Activated CD4-positive, CD25-positive, alpha-beta regulatory T cell (primary cell): ENCODE data around the gene HOXC10.

ENCODE experiments used
- DNase-seq, 4 experiments: peaks; one replicate each; lab custom pipeline; 2025; lab: John Stamatoyannopoulos, UW

The HOXC10 gene

DNA sequence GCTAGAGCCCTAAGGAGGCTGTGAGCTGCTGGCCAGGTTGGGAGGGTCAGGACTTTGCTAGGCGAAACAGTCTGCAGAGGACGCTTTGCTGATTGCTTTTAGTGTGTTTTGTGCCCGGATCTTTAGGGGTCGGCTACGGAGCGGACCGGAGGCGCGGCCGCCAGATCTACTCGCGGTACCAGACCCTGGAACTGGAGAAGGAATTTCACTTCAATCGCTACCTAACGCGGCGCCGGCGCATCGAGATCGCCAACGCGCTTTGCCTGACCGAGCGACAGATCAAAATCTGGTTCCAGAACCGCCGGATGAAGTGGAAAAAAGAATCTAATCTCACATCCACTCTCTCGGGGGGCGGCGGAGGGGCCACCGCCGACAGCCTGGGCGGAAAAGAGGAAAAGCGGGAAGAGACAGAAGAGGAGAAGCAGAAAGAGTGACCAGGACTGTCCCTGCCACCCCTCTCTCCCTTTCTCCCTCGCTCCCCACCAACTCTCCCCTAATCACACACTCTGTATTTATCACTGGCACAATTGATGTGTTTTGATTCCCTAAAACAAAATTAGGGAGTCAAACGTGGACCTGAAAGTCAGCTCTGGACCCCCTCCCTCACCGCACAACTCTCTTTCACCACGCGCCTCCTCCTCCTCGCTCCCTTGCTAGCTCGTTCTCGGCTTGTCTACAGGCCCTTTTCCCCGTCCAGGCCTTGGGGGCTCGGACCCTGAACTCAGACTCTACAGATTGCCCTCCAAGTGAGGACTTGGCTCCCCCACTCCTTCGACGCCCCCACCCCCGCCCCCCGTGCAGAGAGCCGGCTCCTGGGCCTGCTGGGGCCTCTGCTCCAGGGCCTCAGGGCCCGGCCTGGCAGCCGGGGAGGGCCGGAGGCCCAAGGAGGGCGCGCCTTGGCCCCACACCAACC lies 44.8 kb downstream of the HOXC10 start:
- DNase-seq = no peak

DNA sequence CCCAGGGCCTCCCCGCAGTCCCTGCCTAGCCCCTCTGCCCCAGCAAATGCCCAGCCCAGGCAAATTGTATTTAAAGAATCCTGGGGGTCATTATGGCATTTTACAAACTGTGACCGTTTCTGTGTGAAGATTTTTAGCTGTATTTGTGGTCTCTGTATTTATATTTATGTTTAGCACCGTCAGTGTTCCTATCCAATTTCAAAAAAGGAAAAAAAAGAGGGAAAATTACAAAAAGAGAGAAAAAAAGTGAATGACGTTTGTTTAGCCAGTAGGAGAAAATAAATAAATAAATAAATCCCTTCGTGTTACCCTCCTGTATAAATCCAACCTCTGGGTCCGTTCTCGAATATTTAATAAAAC lies 45.5 kb downstream of the HOXC10 start:
- DNase-seq = no peak

DNA sequence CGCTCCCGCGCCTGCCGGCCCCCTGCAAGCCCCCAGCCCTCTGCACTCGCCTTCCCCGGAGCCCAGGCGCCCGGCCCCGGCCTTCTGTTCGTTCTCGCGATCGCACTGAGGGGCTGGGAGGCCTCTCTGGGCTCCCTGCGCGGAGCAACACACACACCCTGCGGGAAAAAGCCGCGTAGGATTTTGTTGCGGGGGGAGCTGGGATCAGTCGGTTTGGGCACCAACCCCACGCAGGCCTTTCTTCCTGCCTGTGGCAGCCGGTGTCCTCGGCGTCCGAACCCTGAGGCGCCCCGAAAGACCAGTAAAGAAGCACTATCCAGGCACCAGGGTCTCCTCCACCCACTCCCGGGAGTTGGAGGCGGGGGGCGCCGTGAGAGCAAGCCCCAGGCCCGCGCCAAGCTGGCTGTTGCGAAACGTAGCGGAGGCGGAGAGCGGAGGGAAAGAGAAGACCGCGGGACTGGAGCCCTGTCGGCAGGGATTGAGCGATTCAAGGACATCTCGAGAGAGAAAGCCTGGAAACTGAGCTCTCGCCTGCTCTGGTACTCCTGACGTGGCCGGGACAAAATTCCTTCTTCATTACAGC lies 46.0 kb downstream of the HOXC10 start:
- no peak for DNase-seq

DNA sequence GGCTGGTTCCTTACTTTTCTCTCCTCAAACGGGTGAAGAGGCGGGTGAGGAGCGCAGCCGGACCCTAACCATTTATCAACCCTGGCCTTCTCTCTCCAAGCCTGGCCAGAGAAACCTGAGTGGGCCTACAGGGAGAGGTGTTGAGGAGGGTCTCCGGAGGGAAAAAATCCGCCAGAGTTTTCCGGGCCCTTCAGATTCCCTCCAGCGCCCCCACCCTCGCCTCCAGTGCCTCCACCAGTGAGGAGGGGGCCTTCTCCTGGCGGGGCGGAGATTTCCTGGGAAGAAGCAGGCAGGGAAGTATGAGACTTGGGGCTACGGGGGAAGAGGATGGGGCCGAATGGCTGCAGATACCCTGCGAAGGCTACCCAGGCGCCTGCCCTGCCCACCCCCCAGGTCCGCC lies 46.5 kb downstream of the HOXC10 start:
- DNase-seq = no peak

DNA sequence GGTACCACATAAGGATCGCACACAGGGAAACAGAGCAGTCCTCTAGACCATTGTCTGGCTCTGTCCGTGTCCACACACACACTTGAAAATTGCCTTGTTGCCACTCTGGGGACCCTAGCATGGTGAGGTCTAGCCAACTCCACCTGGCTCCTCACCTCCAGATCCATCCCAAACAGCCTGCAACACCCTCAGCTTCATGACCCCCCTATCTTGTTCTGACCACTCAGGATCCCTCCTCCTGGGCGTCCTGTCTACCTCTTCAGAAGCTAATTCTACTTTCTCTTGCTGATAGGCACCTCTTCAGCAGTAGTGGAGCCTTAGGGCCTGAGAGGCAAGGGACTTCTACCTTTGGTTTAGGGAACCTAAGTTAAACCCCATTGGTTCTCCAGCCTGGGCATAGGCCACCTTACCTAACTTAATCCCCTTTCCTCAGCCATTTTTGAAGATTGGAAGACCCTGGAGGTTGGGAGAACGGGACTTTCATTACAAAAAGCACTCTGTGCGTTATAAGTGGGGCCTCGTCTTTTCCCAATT lies 47.2 kb downstream of the HOXC10 start:
- no peak for DNase-seq

DNA sequence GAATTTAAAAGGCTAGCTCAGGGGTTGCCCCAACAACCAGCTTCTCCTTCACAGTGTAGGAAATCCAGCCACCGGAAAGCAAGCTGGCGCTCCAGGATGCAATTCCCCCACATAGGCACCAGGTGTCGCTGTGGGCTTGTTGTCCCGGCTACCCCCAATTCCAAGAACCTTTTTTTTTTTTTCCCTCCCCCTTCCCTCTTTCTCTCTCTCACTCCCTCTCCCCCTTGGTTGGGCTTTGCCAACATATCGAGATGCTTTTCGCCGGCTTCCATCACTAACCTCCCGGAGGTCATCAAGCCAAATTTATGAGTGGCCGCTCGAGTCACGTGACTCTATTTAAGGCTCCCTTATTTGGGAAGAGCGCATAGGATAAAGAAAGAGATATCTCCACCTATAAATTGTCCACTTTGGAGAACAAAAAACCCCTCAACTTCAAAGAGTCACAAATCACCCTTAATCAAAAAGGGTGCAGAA lies 47.7 kb downstream of the HOXC10 start, which contains the start of gene HOXC5:
Gene HOXC5, plus strand, starts transcription at position 424 of the 474 bp plus-strand sequence. CDS start 73 bp downstream, outside the sequence.
- DNase-seq = peak; percentile 9 to 49 (median 15)

DNA sequence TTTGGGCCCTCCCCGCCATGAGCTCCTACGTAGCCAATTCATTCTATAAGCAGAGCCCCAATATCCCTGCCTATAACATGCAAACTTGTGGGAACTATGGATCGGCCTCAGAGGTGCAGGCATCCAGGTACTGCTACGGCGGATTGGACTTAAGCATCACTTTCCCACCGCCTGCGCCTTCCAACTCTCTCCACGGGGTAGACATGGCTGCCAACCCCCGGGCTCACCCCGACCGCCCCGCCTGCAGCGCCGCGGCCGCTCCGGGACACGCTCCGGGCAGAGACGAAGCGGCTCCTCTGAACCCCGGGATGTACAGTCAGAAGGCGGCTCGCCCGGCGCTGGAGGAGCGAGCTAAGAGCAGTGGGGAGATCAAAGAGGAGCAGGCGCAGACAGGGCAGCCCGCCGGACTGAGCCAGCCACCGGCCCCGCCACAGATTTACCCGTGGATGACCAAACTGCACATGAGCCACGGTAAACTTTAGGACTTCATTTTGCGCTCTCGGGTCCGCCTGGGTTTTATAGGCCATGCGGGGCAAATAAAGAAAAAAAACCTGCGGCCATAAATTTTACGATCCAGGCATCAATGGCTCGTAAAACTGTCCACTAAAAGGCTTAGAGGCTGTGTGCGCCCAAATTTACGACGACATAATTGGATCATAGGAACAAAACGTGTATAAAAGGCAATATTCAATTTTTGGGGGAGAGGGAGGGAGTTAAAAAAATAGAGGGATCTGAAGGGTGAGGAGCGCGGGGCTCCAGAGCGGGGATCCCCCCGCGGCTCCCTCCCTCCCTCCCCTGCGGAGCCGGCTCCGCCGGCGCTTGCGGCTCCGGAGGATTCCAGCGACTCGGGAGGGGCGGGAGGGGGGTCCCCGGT lies 48.4 kb downstream of the HOXC10 start:
- DNase-seq = no peak

DNA sequence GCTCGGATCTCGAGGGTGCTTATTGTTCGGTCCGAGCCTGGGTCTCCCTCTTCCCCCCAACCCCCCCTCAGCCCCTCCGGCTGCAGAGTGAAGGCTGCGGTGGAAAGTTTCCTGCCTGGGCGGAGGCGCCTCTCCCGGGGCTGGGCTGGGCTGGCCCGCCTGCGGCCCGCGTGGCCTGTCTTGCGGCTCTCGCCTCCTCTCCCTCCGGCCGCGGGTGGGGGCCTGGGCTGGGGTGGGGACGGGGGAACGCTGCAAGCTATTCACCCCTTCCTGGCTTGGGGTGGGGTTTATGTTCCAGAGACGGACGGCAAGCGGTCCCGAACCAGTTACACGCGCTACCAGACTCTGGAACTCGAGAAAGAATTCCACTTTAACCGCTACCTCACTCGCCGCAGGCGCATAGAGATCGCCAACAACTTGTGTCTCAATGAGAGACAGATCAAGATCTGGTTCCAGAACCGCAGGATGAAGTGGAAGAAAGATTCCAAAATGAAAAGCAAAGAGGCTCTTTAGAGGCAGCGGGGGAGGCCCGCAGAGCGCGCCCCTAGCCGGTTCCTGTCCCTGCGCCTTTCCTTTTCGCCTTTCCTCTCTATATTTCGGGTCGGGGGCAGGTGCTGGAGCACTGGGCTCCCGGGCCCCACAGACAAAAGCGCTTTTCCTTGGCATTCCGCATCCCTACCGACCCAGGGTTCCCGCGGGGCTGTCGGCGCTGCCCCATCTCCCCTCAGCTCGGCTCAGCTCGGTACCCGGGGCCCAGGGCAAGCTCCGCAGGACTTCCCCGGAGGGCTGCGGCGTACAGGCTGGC lies 49.2 kb downstream of the HOXC10 start:
- DNase-seq = no peak

DNA sequence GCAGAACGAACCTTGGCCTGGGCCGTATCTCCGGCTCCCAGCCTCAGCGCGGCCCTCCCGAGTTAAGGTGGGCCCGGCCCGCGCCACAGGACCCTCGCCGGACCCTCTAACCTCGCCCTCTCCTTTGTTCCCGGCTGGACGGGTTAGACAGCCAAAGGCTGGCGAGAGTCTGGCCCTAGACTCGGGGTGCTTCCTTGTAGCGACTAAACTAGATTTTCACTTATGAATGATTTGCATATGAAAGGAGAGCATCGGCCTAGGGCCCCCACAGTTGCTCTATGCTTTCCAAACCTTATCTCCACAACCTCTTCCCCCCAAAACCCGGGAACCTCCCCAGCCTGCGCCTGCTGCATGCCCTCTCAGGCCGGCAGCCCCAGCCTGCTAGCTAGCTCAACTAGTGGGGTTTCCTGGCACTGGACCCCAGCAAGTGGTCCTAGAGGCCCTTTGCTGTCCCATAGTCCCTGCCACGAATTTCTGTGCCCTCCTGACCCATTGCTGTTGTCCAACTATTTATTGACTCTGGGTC lies 49.9 kb downstream of the HOXC10 start:
- no peak for DNase-seq

DNA sequence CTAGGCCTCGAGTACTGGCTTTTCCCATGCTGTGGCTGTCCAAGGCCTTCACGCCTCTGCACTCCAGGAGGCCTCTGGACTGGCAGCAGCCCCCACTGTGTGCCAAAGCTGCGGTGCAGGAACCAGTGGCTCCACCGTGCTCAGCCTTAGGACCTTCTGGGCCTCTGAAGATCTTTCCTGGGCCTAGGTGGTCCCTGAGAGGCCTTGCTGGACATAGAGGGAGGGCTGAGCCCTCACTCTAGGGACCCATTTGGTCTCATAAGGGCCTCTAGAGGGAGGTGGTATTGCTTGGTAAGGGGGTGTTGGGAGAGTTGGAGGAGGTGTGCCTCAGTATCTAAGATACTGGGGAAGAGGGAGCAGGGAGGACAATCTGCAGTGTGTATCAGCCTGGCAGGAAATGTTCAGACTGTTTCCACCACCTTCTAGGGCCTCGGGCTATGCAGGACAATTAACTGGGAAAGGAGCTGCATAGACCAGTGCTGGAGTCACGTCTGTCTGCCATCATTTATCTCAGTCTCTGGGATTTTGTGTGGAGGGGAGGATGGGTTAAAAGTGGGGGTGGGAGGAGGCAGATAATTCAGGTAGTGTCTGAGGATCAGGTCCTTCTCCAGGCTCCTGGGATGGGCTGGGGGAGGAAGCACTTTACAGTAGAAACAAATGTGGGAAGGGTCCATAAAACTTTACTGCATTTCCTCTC lies 50.8 kb downstream of the HOXC10 start:
- DNase-seq = no peak

DNA sequence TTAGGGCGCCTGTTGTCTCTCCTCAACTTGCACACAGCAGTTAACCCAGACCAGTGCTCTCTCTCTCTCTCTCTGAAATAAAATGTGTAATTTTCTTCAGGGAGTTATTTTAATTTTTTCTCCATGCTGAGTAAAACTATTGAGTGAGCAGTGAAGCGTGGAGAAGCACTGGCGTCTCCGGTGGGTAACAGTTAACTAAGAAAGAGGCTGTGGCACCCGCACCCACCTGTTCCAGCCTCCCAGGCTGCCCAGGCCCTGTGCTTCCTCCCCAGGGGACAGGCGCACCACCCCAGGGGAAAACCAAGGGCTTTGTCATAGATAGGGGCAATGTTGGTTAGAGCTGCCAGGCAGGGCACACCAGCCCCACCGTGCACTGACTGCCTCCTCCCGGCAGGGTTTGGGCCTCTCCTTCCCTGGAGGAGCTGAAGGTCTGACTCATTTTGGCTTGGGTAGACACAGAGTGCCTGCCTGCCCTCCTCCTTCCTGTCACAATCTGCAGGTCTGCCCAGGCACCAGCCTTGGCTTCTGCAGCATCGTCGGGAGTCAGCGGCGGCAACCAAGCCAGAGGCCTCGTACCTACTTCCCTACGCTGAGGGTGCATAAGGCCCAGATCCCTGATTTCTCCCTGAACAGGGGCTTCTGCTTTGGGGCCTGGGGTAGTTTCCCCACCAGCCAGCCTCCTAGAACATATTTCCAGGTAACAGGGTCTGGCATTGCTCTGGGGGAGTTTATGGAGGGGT lies 51.8 kb downstream of the HOXC10 start:
- DNase-seq = no peak

DNA sequence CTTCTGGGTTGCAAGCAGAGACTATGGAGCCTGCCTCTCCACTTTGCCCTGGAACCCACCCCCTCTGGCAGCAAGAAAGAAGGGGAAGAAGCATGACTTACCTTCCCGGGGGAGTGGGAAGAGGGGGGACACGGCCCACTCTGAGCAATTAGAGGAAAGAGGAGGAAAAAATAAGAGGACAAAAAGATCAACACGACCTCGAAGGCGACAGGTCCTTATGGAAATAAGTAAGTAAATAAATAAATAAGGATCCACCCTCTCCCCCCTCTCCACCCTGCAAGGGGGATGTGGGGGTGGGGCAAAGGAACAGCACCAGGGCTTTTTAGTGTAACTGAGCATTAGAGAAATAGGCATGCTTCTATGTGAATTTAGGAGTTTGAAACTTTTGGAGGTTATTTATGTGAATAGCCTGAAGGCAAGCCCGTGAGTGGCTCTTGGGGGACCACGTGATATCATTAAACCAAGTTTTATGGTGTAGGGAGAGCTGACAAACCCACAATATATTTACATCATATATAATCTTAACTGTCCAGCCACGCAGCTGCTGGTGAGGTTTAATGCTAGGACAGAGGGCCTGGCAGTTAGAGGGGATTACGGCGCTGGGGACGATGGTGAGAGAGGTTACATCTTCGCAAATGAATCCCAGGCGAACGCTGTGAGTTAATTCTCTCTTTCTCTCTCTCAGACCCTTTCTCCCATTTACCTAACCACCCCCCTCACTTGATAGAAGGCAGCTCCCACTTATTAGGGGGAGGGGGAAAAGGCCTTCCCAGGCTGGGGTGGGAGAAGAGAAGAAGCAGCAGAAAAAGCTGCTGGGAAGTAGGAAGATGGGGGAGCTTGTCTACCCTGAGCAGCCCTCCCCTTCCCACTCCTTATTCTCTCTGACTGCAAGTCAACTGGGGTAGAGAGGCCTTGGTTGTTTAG lies 52.7 kb downstream of the HOXC10 start:
- no peak for DNase-seq

DNA sequence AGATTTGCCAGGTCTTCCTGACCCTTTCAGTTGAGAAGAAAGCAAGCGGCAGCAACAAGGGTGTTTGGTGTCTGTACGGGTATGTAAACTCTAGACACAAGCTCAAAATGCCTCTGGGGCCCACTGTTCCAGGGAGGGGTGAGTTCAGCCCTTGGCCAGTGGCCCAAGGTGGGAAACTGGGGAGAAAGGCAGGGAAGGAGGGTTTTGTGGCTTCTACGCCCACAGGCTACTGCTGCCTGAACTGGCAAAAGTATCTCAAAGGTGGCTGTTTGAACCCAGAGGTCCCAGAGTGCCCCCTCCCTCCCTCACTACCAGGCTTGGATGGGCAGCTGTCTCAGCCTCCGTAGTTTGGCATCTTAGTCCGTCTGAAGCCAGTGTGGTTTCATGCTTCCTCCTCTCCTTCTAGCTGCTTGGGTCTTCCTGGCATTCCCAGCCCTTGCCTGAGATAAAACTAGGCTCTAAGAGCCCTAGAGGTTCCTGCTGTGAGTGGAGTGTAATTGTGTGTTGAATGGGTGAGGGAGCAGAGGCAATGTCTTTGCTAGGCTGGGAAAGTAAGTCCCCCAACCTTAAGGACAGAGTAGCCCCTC lies 53.4 kb downstream of the HOXC10 start:
- DNase-seq = no peak

DNA sequence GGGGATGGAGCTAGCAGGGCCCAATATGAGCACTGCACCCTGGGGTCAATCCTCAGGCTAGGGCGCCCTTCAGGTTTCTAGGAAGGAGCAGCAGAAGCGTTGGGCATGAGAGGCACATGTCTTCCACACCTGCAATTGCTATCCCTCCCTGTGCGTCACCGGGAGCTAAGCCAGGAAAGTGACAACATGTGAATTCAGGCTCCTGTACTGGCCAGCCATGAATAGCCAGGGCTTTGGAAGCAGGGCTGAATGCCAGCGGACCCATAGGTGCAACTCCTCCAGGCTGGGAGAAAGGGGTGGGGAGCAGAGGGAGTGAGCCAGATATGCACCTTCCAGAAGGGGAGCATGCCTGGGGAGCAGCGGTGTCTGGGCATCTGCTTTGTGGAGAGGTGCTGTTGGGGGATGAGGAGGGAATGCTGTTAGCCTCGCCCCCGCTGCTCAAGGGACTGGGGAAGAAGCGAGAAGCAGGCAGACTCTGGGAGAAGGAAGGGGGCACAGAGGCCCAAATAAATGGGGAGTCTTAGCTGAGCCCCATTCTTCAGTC lies 54.0 kb downstream of the HOXC10 start:
- DNase-seq = no peak

DNA sequence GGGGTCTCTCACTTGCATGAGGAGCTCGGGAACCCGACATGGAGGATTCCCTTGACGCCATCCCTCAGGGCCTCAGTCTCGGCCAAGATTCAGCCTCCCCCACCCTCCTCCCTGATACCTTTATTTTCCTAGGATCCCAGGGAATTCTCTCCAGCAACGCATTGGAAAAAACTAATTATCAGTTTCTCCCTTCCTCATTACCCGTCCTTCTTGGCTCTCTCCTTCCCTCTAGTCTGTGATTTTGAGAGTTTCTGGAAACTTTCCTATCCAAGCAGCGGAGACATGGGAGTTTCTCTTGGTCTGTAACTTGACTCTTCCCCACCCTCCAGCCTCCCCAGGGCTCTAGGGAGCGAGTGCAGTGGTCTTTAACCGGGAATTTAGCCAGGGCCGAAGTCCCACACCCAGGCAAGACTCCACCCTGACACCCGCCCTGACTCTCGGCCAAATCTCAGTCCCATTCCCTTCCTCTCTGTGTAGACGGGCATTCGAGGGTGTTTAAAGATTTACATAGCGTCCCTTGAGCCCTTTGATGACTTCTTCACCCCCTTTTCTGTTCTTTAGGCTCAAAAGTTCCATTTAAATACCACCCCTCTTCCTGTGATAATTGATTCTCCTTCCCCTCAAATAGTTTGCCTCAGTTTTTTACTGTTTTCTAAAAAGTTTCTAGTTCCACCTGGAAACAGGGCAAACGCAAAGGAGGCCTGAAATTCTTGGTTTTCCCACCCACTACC lies 54.6 kb downstream of the HOXC10 start:
- DNase-seq = no peak
